ENCODE measurements around the gene ZGPAT.
"Not testable (repeated sequence)": the region's sequence is repeated elsewhere in the genome, so short reads cannot be mapped to it uniquely, and the experiment has no call there.

Gene ZGPAT

GRCh38 chr20:63667858-63668257, 40.0 kb upstream of the ZGPAT start:
- FAIRE-seq (no peak), DNase-seq (ENCODE audit: insufficient read length, low spot score) (no peak)
- TF ChIP-seq POLR2A (IDR thresholded peaks at IDR 0.05; ENCODE audit: low read depth, low read length): no peak

GRCh38 chr20:63668351-63668750, 39.5 kb upstream of the ZGPAT start:
- TF ChIP-seq POLR2A (IDR thresholded peaks at IDR 0.05; ENCODE audit: low read depth, low read length): no peak
- DNase-seq (ENCODE audit: insufficient read length, low spot score) (no peak), FAIRE-seq (no peak)

GRCh38 chr20:63671695-63672094, 36.1 kb upstream of the ZGPAT start:
- not testable (repeated sequence) for FAIRE-seq; DNase-seq (ENCODE audit: insufficient read length, low spot score)

DNA sequence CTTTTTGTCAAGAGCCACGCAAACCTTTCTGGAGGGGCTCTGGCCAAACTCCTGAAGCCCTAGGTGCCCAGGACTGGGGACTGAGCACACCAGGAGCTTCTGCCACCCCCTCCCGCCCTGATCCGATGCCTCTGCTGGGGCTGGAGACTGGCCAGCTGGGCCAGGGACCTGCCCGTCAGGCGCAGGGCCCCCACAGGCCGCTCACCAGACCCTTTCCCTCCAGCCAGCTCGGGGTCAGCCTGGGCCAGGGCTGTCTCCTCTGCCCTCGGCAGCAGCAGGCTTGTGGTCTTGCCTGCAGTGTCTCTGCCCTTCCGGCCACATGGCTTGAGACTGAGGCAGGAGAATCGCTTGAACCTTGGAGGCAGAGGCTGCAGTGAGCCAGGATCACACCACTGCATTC, 35.2 kb upstream of the ZGPAT start:
- DNase-seq (ENCODE audit: insufficient read length, low spot score): no peak
- FAIRE-seq: no peak

DNA sequence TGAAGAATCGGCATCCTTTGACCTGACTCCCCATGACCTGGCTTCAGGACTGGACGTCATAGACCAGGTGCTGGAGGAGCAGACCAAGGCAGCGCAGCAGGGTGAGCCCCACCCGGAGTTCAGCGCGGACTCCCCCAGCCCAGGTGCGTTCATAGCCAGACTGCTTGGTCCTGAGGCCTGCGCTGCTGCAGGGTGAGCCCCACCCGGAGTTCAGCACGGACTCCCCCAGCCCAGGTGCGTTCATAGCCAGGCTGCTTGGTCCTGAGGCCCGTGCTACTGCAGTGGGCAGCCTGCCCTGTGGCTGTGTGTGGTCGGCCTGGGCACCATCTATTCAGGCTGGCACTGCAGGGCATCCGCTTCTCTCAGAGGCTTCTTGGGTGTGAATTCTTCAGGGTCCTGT, 33.9 kb upstream of the ZGPAT start:
- FAIRE-seq (no peak), DNase-seq (ENCODE audit: insufficient read length, low spot score) (no peak)
- TF ChIP-seq POLR2A (IDR thresholded peaks at IDR 0.05; ENCODE audit: low read depth, low read length): no peak

More for the DNA sequence above, 35.2 kb upstream of the ZGPAT start:
- TF ChIP-seq POLR2A (IDR thresholded peaks at IDR 0.05; ENCODE audit: low read depth, low read length): no peak

DNA sequence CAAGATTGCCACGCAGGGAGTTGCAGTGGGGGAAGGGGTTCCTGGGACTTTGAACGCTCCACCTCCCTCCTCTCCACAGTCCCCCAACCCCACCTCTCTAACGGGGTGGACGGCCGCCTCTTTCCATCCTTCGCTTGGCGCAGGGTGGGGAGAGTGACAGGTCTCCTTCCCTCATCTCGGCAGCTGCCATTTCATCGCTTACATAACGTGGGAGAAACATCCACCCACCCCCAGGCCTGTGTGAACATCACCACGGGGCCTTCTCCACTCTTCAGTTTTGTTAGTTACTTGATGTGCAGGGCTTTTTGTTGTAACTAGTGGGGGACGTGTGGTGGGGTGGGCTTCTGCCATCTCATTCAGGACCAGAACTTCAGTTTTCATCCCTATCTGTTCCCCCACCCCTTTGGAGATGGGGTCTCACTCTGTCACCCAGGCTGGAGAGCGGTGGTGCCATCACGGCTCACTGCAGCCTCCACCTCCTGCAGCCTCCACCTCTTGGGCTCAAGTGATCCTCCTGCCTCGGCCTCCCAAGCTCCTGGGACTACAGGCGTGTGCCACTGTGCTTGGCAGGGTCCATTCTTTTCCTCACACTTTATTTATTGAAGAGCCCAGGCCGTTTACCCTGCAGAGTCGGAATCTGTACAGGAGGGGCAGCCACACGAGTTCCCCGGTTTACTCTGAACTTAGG, 32.0 kb upstream of the ZGPAT start:
- no peak for FAIRE-seq

GRCh38 chr20:63678071-63678470, 29.8 kb upstream of the ZGPAT start:
- TF ChIP-seq POLR2A (IDR thresholded peaks at IDR 0.05; ENCODE audit: low read depth, low read length): no peak
- DNase-seq (ENCODE audit: insufficient read length, low spot score): no peak
- FAIRE-seq: no peak

More for the DNA sequence above, 32.0 kb upstream of the ZGPAT start:
- DNase-seq (ENCODE audit: insufficient read length, low spot score): no peak
- TF ChIP-seq POLR2A (IDR thresholded peaks at IDR 0.05; ENCODE audit: low read depth, low read length): no peak

GRCh38 chr20:63678667-63679465, 29.0 kb upstream of the ZGPAT start:
- no peak for TF ChIP-seq POLR2A (IDR thresholded peaks at IDR 0.05; ENCODE audit: low read depth, low read length)
- FAIRE-seq (no peak), DNase-seq (ENCODE audit: insufficient read length, low spot score) (no peak)

GRCh38 chr20:63679799-63680305, 28.0 kb upstream of the ZGPAT start:
- DNase-seq (ENCODE audit: insufficient read length, low spot score) (no peak), FAIRE-seq (no peak)
- TF ChIP-seq POLR2A (IDR thresholded peaks at IDR 0.05; ENCODE audit: low read depth, low read length): no peak

DNA sequence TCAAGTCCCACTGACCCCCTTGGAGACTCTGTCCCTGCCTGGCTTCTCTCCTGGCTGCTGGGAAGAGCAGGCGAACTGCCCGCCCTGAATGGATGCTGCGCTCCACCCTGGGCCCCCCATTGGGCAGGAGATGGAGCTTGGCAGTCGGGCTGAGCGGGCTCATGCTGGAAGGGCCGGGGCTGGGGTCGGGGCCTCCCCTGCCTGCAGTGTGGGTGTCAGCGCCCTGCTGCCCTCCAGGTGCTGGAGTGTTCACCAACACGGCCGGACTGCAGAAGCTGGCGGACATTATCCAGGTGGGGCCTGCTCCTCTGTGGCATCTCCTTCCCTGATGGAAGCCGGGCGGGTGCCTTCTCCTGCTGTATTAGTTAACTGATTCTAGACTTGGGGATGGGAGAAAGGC, 27.4 kb upstream of the ZGPAT start:
- FAIRE-seq: no peak
- DNase-seq (ENCODE audit: insufficient read length, low spot score): no peak
- TF ChIP-seq POLR2A (IDR thresholded peaks at IDR 0.05; ENCODE audit: low read depth, low read length): no peak

DNA sequence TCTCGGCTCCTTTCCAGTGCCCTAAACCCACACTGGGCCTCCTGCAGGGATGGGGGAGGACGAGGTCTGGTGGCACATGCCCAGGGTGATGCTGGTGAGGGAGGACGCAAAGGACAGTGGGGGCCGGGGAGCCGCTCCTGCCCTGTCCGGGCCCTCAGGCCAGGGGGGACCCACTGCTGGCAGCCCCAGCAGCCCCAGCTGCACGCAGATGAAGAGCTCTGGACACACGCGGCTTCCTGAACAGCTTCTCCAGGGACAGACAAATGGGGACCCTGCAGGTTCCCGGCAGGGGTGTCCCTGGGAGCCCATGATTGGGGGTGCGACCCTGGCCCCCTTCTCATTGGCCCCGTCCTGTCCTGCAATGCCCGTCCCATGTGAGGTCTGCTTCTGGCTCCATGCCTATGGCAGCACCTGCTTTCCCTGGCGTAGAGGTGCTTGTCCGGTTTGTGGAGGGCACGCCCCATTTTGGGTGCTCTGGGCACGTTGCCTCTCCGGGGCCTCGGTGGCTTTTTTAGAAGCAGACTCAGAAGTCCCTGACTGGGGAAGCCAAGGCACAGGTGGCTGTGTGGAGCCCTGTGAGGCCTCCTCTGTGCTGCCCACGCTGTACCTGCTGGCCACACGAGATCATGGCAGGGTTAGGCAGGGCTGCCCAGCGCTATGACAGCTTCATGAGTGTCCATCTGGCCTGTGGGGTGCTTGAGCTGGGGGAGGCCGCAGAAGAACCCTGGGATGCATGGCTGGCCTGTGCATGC, 26.8 kb upstream of the ZGPAT start:
- no peak for TF ChIP-seq POLR2A (IDR thresholded peaks at IDR 0.05; ENCODE audit: low read depth, low read length)
- FAIRE-seq: no peak
- no peak for DNase-seq (ENCODE audit: insufficient read length, low spot score)

DNA sequence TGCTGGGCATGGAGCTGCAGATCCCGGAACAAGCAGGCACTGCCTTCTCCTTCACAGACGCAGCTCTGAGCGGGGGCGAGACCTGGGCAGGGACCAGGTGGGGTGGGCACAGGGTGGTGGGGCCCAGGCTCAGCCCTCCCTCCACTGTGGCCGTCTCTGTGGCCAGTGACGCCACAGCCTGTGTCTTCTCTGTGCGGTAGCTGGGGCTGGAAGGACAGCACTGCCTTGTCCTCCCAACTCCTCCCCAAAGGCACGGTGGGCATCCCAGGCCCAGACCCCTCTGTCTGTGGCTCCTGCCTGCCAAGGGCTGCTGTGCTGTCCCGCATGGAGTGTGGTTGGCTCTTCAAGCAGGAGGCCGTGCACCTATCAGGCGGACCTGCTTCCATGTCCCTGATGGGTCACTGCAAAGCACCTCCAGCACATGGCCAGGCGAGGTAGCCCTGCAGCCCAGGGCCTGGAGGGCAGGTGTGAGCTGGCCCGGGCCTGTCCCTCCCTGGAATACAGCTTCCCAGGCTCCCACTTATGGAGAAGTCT, 26.2 kb upstream of the ZGPAT start:
- DNase-seq (ENCODE audit: insufficient read length, low spot score) (no peak), FAIRE-seq (no peak)
- TF ChIP-seq POLR2A (IDR thresholded peaks at IDR 0.05; ENCODE audit: low read depth, low read length): no peak

DNA sequence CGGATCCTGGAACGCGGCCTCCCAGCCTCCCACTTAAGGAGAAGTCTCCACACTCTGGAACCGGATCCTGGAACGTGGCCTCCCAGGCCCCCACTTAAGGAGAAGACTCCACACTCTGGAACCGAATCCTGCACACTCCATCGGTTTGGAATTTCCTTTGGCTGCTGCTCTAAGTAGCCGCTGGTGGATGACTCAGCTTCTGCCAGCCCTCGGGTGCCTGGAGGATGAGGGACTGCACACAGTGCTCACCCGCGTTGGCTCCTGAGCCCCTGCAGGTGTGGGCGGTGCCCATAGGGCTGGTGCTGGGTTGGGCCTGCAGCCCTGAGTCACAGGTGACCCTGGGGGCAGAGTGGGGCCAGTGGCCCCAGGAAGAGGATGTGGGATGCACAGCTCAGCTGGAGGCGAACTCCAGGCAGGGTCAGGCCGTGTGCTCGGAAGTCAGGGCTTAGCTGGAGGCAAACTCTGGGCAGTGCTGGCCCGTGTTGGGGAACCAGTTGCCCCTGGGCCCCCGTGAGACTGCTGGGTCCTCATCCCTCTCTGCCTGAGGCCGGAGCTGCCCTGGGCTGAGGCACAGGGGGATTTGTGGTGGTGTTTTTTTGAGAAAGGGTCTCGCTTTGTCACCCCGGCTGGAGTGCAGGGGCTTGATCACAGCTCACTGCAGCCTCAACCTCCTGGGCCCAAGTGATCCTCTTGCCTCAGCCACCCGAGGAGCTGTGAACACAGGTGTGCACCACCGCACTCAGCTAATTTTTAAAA, 25.3 kb upstream of the ZGPAT start:
- peak; percentile 59 for TF ChIP-seq POLR2A (IDR thresholded peaks at IDR 0.05; ENCODE audit: low read depth, low read length)
- DNase-seq (ENCODE audit: insufficient read length, low spot score) (peak; percentile 99), FAIRE-seq (peak; percentile 79)
